GM19023 (cell line): ENCODE measurements around the gene SLC35G1.

ENCODE experiments used
- ATAC-seq: cut with Tn5 transposase; IDR thresholded peaks from one replicate; pipeline ENCODE4 v1.9.1; 2021; ENCODE audit warnings: mild to moderate bottlenecking, moderate library complexity; ENCODE audit not compliant: unreplicated experiment

The SLC35G1 gene

GRCh38 chr10:93947055-93947454, 53.3 kb downstream of the SLC35G1 start:
- ATAC-seq = no peak

- ATAC-seq = no peak
Measured at GRCh38 chr10:93947524-93947923, 53.7 kb downstream of the SLC35G1 start.

GRCh38 chr10:93951905-93952304, 58.1 kb downstream of the SLC35G1 start:
- ATAC-seq = no peak
